T-helper 1 cell treated with Interleukin-12 subunit alpha and Interleukin-12 subunit beta and Interleukin-4 antibody, amounts not matched to agents 30 ng/mL and 1 ng/mL, for 36 hours (primary cell): ENCODE results near the gene TANGO2. TPM values are rescaled to one million over a fixed set of nuclear protein-coding genes. Genes with fewer than 3 reads are reported as not detected.

Experiments
- intact Hi-C: fragments of 100-400 bp; cut with micrococcal nuclease; formaldehyde crosslinking; loops from one replicate; pipeline ENCODE4 v1.15.1; 2024
- total RNA-seq: library from RNA; stranded (reverse); gene quantifications from 2 replicates; pipeline ENCODE4 v1.2.3, GENCODE V29; 2022

Gene TANGO2
- total RNA-seq, 1 donor from 2014 or later, result 48.7 TPM

- intact Hi-C loops, result no loop called here
Observed at GRCh38 chr22:20113551-20114310, 92.8 kb downstream of the TANGO2 start.

GRCh38 chr22:20114506-20115475 is 93.9 kb downstream of the TANGO2 start:
- intact Hi-C loops, result loop anchor here (5.0 kb wide), 2 partner anchors 393 to 992 kb away; partner anchors contain the start of genes DGCR2 and MED15

- intact Hi-C loops, result loop anchor here (2.0 to 5.0 kb wide), 4 partner anchors 261 to 994 kb away; partner anchors contain the start of genes DGCR2, GNB1L, MED15 and PI4KA
Observed at GRCh38 chr22:20115691-20116375, 94.9 kb downstream of the TANGO2 start, which contains the start of gene RANBP1. TSS of gene RANBP1 (plus strand) at chr22:20116104. CDS start at chr22:20116185, 81 bp downstream.

- intact Hi-C loops, result loop anchor here (2.0 to 5.0 kb wide), 4 partner anchors 262 to 994 kb away; partner anchors contain the start of genes DGCR2, GNB1L, MED15 and PI4KA
Observed at GRCh38 chr22:20116376-20116950, 95.6 kb downstream of the TANGO2 start.

Other genes with a start within 250 kb of the TANGO2 start
- gene GNB1L, start 166.2 kb upstream of the TANGO2 start, total RNA-seq, result 9.9 and 10.5 TPM in 2 replicates
- gene RTL10, start 166.2 kb upstream of the TANGO2 start, total RNA-seq, result 14.8 and 16.7 TPM in 2 replicates
- 87.3 and 94.3 TPM in 2 replicates for gene COMT, start 79.3 kb upstream of the TANGO2 start, total RNA-seq
- 19.7 and 24.4 TPM in 2 replicates for gene TXNRD2, start 79.3 kb upstream of the TANGO2 start, total RNA-seq
- gene ARVCF, start 4.3 kb upstream of the TANGO2 start, total RNA-seq, result 1.7 and 3.0 TPM in 2 replicates
- gene DGCR8, start 59.1 kb downstream of the TANGO2 start, total RNA-seq, result 63.2 and 66.1 TPM in 2 replicates
- gene RANBP1, start 95.0 kb downstream of the TANGO2 start, total RNA-seq, result 233 and 242 TPM in 2 replicates
- 111 and 113 TPM in 2 replicates for gene TRMT2A, start 96.1 kb downstream of the TANGO2 start, total RNA-seq
- 55.2 and 61.8 TPM in 2 replicates for gene ZDHHC8, start 110.7 kb downstream of the TANGO2 start, total RNA-seq
- 0.41 TPM in 1 of 2 replicates, not detected in the other for gene CCDC188, start 129.9 kb downstream of the TANGO2 start, total RNA-seq
- gene RTN4R, start 247.2 kb downstream of the TANGO2 start, total RNA-seq, result 1.4 and 2.0 TPM in 2 replicates